ENCODE measurements around the gene SLC40A1.

SLC40A1 gene

GRCh38 chr2:189580658-189581353 lies at the start of gene SLC40A1:
Gene SLC40A1 (minus strand): TSS chr2:189580786. CDS start chr2:189580460, 326 bp downstream.
- Histone ChIP-seq H3K9ac (ENCODE audit: low read length) (peak within 1 kb of the TSS; percentile 78), H3K9me3 (ENCODE audit: control insufficient read depth, insufficient read depth, low read depth, low read length) (no peaks in the 10 kb centered on the region), H3K27ac (ENCODE audit: low read depth, low read length) (no peak within 1 kb of the TSS), H3K4me1 (ENCODE audit: control insufficient read depth, insufficient read depth, low read length) (peaks cover 11% of the 10 kb centered on the region; the same call in 1 of the 2 replicates), H3K27me3 (ENCODE audit: control insufficient read depth, insufficient read depth, low read length) (peaks cover 88% of the 10 kb centered on the region), H3K4me3 (ENCODE audit: low read depth, low read length) (peak within 1 kb of the TSS; percentile 71), H3K36me3 (ENCODE audit: control insufficient read depth, insufficient read depth, low read length) (no peaks in the 10 kb centered on the region)

GRCh38 chr2:189629531-189630453 lies 49.2 kb upstream of the SLC40A1 start:
- Histone ChIP-seq H3K9me3 (ENCODE audit: control insufficient read depth, insufficient read depth, low read depth, low read length) (no peaks in the 10 kb centered on the region), H3K4me3 (ENCODE audit: low read depth, low read length) (no peak overlapping the region), H3K9ac (ENCODE audit: low read length) (no peak overlapping the region), H3K4me1 (ENCODE audit: control insufficient read depth, insufficient read depth, low read length) (peaks cover 7% of the 10 kb centered on the region; the same call in 1 of the 2 replicates), H3K27ac (ENCODE audit: low read depth, low read length) (no peak overlapping the region), H3K36me3 (ENCODE audit: control insufficient read depth, insufficient read depth, low read length) (no peaks in the 10 kb centered on the region), H3K27me3 (ENCODE audit: control insufficient read depth, insufficient read depth, low read length) (no peaks in the 10 kb centered on the region)

GRCh38 chr2:189628817-189629530 lies 48.4 kb upstream of the SLC40A1 start:
- no peaks in the 10 kb centered on the region for H3K9me3 ChIP-seq (ENCODE audit: control insufficient read depth, insufficient read depth, low read depth, low read length)
- H3K27ac ChIP-seq (ENCODE audit: low read depth, low read length): no peak overlapping the region
- H3K36me3 ChIP-seq (ENCODE audit: control insufficient read depth, insufficient read depth, low read length): no peaks in the 10 kb centered on the region
- peaks cover 13% of the 10 kb centered on the region for H3K4me1 ChIP-seq (ENCODE audit: control insufficient read depth, insufficient read depth, low read length)
- H3K4me3 ChIP-seq (ENCODE audit: low read depth, low read length): no peak overlapping the region
- no peaks in the 10 kb centered on the region for H3K27me3 ChIP-seq (ENCODE audit: control insufficient read depth, insufficient read depth, low read length)
- no peak overlapping the region for H3K9ac ChIP-seq (ENCODE audit: low read length)

GRCh38 chr2:189627789-189628188 lies 47.2 kb upstream of the SLC40A1 start:
- Histone ChIP-seq H3K36me3 (ENCODE audit: control insufficient read depth, insufficient read depth, low read length) (no peaks in the 10 kb centered on the region), H3K9ac (ENCODE audit: low read length) (no peak overlapping the region), H3K4me1 (ENCODE audit: control insufficient read depth, insufficient read depth, low read length) (peaks cover 13% of the 10 kb centered on the region), H3K9me3 (ENCODE audit: control insufficient read depth, insufficient read depth, low read depth, low read length) (no peaks in the 10 kb centered on the region), H3K4me3 (ENCODE audit: low read depth, low read length) (no peak overlapping the region), H3K27me3 (ENCODE audit: control insufficient read depth, insufficient read depth, low read length) (no peaks in the 10 kb centered on the region), H3K27ac (ENCODE audit: low read depth, low read length) (no peak overlapping the region)

- no peak overlapping the region for H3K4me3 ChIP-seq (ENCODE audit: low read depth, low read length)
- H3K4me1 ChIP-seq (ENCODE audit: control insufficient read depth, insufficient read depth, low read length): peaks cover 13% of the 10 kb centered on the region
- no peaks in the 10 kb centered on the region for H3K9me3 ChIP-seq (ENCODE audit: control insufficient read depth, insufficient read depth, low read depth, low read length)
- H3K36me3 ChIP-seq (ENCODE audit: control insufficient read depth, insufficient read depth, low read length): no peaks in the 10 kb centered on the region
- no peak overlapping the region for H3K9ac ChIP-seq (ENCODE audit: low read length)
- no peaks in the 10 kb centered on the region for H3K27me3 ChIP-seq (ENCODE audit: control insufficient read depth, insufficient read depth, low read length)
- no peak overlapping the region for H3K27ac ChIP-seq (ENCODE audit: low read depth, low read length)
Observed at GRCh38 chr2:189625636-189626035, 45.0 kb upstream of the SLC40A1 start.

GRCh38 chr2:189624648-189625355 lies 44.2 kb upstream of the SLC40A1 start:
- H3K36me3 ChIP-seq (ENCODE audit: control insufficient read depth, insufficient read depth, low read length): no peaks in the 10 kb centered on the region
- H3K9ac ChIP-seq (ENCODE audit: low read length): no peak overlapping the region
- H3K9me3 ChIP-seq (ENCODE audit: control insufficient read depth, insufficient read depth, low read depth, low read length): no peaks in the 10 kb centered on the region
- H3K4me1 ChIP-seq (ENCODE audit: control insufficient read depth, insufficient read depth, low read length): peaks cover 13% of the 10 kb centered on the region
- H3K27me3 ChIP-seq (ENCODE audit: control insufficient read depth, insufficient read depth, low read length): no peaks in the 10 kb centered on the region
- H3K27ac ChIP-seq (ENCODE audit: low read depth, low read length): no peak overlapping the region
- H3K4me3 ChIP-seq (ENCODE audit: low read depth, low read length): no peak overlapping the region

GRCh38 chr2:189623049-189623448 lies 42.5 kb upstream of the SLC40A1 start:
- H3K9me3 ChIP-seq (ENCODE audit: control insufficient read depth, insufficient read depth, low read depth, low read length): no peaks in the 10 kb centered on the region
- no peak overlapping the region for H3K9ac ChIP-seq (ENCODE audit: low read length)
- H3K36me3 ChIP-seq (ENCODE audit: control insufficient read depth, insufficient read depth, low read length): no peaks in the 10 kb centered on the region
- H3K4me1 ChIP-seq (ENCODE audit: control insufficient read depth, insufficient read depth, low read length): peaks cover 6% of the 10 kb centered on the region; the same call in 1 of the 2 replicates
- no peak overlapping the region for H3K27ac ChIP-seq (ENCODE audit: low read depth, low read length)
- H3K27me3 ChIP-seq (ENCODE audit: control insufficient read depth, insufficient read depth, low read length): no peaks in the 10 kb centered on the region
- no peak overlapping the region for H3K4me3 ChIP-seq (ENCODE audit: low read depth, low read length)

- Histone ChIP-seq H3K9me3 (ENCODE audit: control insufficient read depth, insufficient read depth, low read depth, low read length) (no peaks in the 10 kb centered on the region), H3K4me3 (ENCODE audit: low read depth, low read length) (no peak overlapping the region), H3K9ac (ENCODE audit: low read length) (no peak overlapping the region), H3K4me1 (ENCODE audit: control insufficient read depth, insufficient read depth, low read length) (peaks cover 6% of the 10 kb centered on the region; the same call in 1 of the 2 replicates), H3K36me3 (ENCODE audit: control insufficient read depth, insufficient read depth, low read length) (no peaks in the 10 kb centered on the region), H3K27me3 (ENCODE audit: control insufficient read depth, insufficient read depth, low read length) (no peaks in the 10 kb centered on the region), H3K27ac (ENCODE audit: low read depth, low read length) (no peak overlapping the region)
Observed at GRCh38 chr2:189621781-189622180, 41.2 kb upstream of the SLC40A1 start.

GRCh38 chr2:189618197-189618596 lies 37.6 kb upstream of the SLC40A1 start:
- H3K4me3 ChIP-seq (ENCODE audit: low read depth, low read length): no peak overlapping the region
- H3K4me1 ChIP-seq (ENCODE audit: control insufficient read depth, insufficient read depth, low read length): peaks cover 5% of the 10 kb centered on the region; the same call in 1 of the 2 replicates
- no peak overlapping the region for H3K27ac ChIP-seq (ENCODE audit: low read depth, low read length)
- H3K9me3 ChIP-seq (ENCODE audit: control insufficient read depth, insufficient read depth, low read depth, low read length): no peaks in the 10 kb centered on the region
- H3K36me3 ChIP-seq (ENCODE audit: control insufficient read depth, insufficient read depth, low read length): no peaks in the 10 kb centered on the region
- H3K9ac ChIP-seq (ENCODE audit: low read length): no peak overlapping the region
- H3K27me3 ChIP-seq (ENCODE audit: control insufficient read depth, insufficient read depth, low read length): no peaks in the 10 kb centered on the region

- Histone ChIP-seq H3K27me3 (ENCODE audit: control insufficient read depth, insufficient read depth, low read length) (no peaks in the 10 kb centered on the region), H3K36me3 (ENCODE audit: control insufficient read depth, insufficient read depth, low read length) (no peaks in the 10 kb centered on the region), H3K9me3 (ENCODE audit: control insufficient read depth, insufficient read depth, low read depth, low read length) (no peaks in the 10 kb centered on the region), H3K4me3 (ENCODE audit: low read depth, low read length) (no peak overlapping the region), H3K9ac (ENCODE audit: low read length) (no peak overlapping the region), H3K27ac (ENCODE audit: low read depth, low read length) (no peak overlapping the region), H3K4me1 (ENCODE audit: control insufficient read depth, insufficient read depth, low read length) (peaks cover 13% of the 10 kb centered on the region; the same call in 1 of the 2 replicates)
Observed at GRCh38 chr2:189614585-189614984, 34.0 kb upstream of the SLC40A1 start.

Data from HUES6 (cell line).